GM18499 (cell line): Measurements from ENCODE around the gene ABCC1.

Source experiments
- ATAC-seq: cut with Tn5 transposase; IDR thresholded peaks from one replicate; pipeline ENCODE4 v1.9.1; 2021; ENCODE audit warnings: moderate number of reproducible peaks; ENCODE audit not compliant: insufficient read depth, unreplicated experiment

The ABCC1 gene

DNA sequence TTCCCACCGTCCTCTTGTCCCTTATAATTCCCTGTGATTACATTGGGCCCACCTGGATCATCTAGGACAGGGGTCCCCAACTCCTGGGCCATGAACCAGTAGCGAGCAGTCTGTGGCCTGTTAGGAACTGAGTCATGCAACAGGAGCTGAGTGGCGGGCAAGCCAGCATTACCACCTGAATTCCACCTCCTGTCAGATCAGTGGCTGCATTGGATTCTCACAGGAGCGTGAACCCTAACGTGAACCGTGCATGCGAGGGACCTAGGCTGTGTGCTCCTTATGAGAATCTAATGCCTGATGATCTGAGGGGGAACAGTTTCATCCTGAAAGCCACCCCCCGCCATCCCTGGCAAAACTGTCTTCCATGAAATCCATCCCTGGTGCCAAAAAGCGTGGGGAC, 36.8 kb downstream of the ABCC1 start:
- no peak for ATAC-seq

- no peak for ATAC-seq
Observed at GRCh38 chr16:15988268-15989013, 39.0 kb downstream of the ABCC1 start.

DNA sequence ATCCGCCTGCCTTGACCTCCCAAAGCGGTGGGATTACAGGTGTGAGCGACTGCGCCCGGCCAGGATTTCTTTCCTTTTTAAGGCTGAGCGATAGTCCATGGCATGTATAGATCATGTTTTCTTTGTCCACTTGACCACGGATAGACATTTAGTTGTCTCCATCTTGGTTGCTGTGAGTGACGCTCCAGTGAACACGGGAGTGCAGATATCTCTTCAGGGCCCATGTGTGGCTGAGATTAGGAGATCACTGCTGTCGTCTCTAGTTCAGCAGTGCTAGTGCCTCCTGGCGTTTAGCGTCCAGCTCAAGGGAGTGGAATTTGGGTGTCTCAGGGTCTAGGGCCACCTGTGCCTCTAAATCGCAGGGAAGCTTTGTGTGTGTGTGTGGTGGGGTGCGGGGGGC, 41.5 kb downstream of the ABCC1 start:
- ATAC-seq: no peak

- no peak for ATAC-seq
Observed at GRCh38 chr16:15993128-15993527, 43.7 kb downstream of the ABCC1 start.

DNA sequence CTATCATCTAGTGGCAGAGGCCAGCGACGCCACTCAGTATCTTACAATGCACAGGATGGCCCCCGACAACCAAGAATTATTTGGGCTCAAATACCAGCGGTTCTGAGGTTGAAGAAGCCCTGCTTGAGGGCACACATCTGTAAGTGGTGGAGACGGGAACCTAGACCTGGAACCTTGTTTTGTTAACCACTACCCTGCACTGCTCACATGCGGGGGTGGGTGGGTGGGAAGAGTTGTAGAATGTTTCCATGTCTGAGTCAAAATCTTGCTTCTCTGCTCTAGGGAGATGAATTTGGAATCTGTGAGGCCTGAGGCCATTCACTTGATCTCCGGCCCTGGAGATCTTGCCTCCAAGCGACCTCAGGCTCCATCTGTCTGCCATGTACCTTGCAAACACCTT, 44.1 kb downstream of the ABCC1 start:
- ATAC-seq: no peak

DNA sequence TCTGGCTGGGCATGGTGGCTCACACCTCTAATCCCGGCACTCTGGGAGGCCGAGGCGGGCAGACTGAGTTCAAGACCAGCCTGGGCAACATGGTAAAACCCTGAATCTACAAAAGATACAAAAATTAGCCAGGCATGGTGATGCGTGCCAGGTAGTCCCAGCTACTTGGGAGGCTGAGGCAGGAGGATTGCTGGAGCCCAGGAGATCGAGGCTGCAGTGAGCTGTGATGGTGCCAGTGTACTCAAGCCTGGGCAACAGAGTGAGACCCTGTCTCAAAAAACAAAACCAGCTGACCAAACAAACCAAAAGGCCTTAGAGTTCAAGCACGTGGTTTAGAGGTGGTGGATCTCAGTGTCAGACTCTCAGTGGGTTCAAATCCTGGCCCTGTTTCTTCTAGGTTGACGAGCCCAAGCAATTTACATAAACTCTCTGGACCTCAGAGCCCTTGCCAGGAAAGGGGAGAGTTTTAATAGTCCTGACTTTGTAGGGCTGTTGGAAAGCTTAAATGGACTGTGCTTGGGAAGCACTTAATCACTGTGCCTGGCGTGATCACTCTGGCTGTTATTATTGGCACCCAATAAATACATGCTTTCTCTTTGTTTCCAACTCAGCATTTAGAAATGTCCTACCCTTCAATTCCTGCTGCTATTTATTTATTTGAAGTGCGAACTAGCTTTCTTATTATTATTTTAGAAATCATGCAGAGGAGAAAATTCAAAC, 44.7 kb downstream of the ABCC1 start:
- ATAC-seq: no peak

GRCh38 chr16:15996432-15997109, 47.2 kb downstream of the ABCC1 start:
- ATAC-seq: no peak

DNA sequence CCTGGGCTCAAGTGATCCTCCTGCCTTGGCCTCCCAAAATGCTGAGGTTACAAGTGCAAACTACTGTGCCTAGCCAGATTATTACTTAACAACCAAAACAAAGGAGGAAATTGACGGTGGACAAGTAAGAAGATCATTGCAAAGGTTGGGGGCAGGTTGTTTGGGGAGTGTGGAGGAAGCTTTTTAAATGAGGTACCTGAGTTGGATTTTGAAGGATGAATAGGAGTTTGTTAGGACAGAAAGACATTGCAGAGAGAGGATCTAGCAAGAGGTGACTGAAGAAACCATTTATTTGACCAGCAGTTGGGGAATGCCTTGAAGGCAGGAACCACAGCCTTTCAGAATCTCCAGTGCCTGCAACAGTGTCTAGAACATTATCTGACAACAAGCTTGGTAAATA, 51.3 kb downstream of the ABCC1 start:
- no peak for ATAC-seq

DNA sequence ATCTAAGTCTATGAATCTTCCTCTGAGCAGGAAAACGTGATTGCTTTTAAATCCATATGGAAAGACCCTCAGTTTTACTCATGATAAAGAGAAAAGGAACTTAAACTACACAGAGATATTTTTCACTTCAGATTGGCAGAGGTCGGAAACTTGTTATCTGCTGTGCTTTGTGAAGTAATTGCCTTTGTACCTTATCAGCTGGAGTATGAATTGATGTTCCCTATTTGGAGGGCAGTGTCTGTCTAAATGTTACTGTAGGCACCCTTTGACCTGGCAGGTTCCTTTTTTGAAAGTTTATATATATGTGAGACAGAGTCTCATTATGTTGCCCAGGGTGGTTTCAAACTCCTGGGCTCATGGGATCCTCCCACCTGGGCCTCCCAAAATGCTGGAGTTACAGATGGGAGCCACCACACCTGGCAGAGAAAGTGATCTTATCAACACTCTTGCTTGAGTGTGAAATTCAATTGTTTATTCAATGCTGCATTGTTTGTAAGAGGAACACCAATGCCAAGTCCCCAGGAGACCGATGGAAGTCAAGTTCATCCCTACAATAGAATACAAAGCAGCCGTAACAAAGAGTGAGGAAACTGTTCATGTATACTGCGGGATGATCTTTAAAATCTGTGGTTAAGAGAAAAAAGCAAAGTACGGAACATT, 52.3 kb downstream of the ABCC1 start:
- no peak for ATAC-seq

GRCh38 chr16:16003719-16004313, 54.4 kb downstream of the ABCC1 start:
- ATAC-seq: no peak

- ATAC-seq: no peak
Observed at GRCh38 chr16:16004314-16004749, 54.9 kb downstream of the ABCC1 start.

DNA sequence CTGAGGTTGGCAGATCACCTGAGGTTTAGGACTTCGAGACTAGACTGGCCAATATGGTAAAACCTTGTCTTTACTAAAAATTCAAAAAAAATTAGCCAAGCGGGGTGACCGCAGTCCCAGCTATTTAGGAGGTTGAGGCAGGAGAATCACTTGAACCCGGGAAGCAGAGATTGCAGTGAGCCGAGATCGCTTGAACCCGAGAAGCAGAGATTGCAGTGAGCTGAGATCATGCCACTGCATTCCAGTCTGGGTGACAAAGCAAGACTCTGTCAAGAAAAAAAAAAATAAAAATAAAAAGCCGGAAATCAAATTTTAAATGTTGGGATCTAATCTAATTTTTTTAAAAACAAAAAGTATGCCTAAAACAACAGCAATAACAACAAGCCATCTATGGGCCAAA, 56.3 kb downstream of the ABCC1 start:
- ATAC-seq: no peak

DNA sequence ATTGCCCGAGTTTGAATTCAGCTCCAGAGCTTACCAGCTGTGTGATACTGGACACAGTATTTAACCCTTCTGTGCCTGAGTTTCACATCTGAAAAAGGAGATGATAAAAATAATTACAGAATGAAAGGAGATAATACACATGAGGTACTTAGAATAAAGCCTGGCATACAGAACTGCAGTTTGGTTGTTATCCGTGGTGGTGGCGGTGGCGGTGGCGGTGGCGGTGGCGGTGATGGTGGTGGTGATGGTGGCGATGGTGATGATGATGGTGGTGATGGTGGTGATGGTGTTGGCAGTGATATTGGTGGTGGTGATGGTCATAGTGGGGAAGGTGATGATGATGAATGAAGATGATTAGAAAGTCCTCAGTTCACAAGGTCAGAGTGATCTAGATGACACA, 57.2 kb downstream of the ABCC1 start:
- ATAC-seq: no peak

GRCh38 chr16:16007743-16008111, 58.3 kb downstream of the ABCC1 start:
- no peak for ATAC-seq

DNA sequence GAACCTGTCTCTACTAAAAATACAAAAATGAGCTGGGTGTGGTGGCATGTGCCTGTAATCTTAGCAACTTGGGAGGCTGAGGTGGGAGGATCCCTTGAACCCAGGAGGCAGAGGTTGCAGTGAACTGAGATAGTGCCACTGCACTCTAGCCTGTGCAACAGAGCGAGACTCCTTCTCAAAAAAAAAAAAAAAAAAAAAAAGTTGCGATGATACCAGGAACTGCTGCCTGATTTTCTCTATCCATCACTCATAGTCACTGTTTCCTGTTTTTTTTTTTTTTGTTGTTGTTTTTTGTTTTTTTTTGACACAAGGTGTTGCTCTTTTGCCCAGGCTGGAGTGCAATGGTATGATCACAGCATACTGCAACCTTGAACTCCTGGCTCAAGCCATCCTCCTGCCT, 59.2 kb downstream of the ABCC1 start:
- ATAC-seq: no peak

- no peak for ATAC-seq
Observed at GRCh38 chr16:16009401-16009800, 60.0 kb downstream of the ABCC1 start.

DNA sequence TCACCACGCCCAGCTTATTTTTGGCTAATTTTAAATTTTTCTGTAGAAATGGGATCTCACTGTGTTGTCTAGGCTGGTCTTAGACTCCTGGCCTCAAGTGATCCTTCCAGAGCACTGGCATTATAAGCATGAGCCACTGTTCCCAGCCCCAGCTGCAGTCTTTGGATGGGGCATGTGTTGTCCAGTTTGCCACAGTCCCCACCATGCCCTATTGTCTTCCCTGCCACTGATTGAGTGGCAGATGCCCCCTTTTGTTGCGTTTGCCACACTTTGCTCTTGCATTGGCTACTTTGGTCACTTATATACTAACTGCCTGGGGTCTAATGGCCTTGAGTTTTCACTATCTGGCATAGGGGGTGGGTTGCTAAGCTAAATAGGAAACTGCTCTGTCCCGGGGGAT, 60.8 kb downstream of the ABCC1 start:
- ATAC-seq: no peak

GRCh38 chr16:16012144-16012543, 62.7 kb downstream of the ABCC1 start:
- ATAC-seq: no peak

DNA sequence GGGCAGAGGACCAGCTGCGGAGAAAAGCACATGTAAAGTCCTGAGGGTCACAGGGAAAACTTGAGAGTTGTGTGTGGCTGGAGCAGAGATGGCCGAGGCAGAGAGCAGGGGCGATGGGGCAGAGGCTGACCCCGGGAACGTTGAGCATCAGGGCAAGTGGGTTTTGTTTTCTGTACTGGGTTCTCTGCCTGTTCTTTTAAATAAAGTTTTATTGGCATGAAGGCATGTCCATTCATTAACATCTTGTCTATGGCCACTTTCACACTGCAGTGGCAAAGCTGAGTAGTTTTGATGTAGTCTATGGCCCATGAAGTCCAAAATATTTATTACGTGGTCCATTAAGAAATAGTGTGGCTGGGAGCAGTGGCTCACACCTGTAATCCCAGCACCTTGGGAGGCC, 64.4 kb downstream of the ABCC1 start:
- ATAC-seq: no peak

DNA sequence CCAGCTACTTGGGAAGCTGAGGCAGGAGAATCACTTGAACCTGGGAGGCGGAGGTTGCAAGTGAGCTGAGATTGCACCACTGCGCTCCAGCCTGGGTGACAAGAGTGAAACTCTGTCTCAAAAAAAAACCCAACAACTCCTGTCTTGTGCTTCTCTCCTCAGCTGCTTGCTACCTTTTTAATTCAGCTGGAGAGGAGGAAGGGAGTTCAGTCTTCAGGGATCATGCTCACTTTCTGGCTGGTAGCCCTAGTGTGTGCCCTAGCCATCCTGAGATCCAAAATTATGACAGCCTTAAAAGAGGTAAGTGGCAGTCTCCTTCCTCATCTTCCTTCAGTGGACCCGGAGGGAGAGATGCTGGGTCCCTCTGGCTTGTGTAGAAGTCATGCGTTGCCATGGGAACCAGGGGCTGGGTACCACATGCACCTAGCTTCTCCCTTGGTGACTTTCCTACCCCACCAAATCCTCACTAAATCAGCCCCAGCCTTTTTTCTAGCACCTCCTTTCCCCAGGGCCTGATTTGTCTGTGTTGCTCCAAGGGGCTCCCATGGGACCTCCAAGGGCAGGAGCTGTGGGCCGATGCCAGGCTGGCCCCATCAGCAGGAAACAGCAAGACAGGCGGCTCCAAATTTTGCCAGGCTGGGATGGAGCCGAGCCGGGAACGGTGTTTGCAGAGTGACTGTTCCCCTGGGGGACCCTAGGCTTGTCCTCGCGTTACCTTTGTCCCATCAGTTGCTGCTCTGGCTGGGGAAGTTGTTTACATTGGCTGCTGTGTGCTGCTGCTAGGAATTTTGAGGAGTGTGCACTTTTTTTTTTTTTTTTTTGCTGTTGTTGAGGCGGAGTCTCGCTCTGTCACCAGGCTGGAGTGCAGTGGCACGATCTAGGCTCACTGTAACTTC, 65.2 kb downstream of the ABCC1 start:
- no peak for ATAC-seq
